Osteoblast (primary cell): ENCODE results near the gene CTRB2. TPM values are rescaled to one million over a fixed set of nuclear protein-coding genes. Genes with fewer than 3 reads are reported as not detected.

Source experiments
- DNase-seq: peaks from one replicate; pipeline ENCODE4 v3.0.0; 2011; ENCODE audit warnings: low spot score, mixed read lengths; ENCODE audit not compliant: insufficient read length; ENCODE audit errors: missing footprints
- H2AFZ ChIP-seq: 2 replicates; pipeline ENCODE4 v1.6.0; 2011; ENCODE audit warnings: mild to moderate bottlenecking, low read length
- H3K27ac ChIP-seq: 2 replicates; pipeline ENCODE4 v1.5.1; 2011; ENCODE audit warnings: mild to moderate bottlenecking, low read depth, low read length, moderate library complexity
- H3K27me3 ChIP-seq: 2 replicates; pipeline ENCODE4 v1.6.0; 2012; ENCODE audit warnings: mild to moderate bottlenecking, control low read depth, inconsistent platforms, low read length, moderate library complexity; ENCODE audit not compliant: insufficient read depth
- H3K36me3 ChIP-seq: 2 replicates; pipeline ENCODE4 v1.5.1; 2011; ENCODE audit warnings: mild to moderate bottlenecking, low read length, control low read depth, moderate library complexity; ENCODE audit not compliant: insufficient read depth
- H3K4me1 ChIP-seq: 2 replicates; pipeline ENCODE4 v1.5.1; 2011; ENCODE audit warnings: mild to moderate bottlenecking, low read length, control low read depth, moderate library complexity; ENCODE audit not compliant: insufficient read depth
- H3K4me2 ChIP-seq: 2 replicates; pipeline ENCODE4 v1.6.0; 2011; ENCODE audit warnings: mild to moderate bottlenecking, low read length; ENCODE audit not compliant: insufficient read depth
- H3K4me3 ChIP-seq: fragments of 200-600 bp; sonication (generic); 3 replicates; pipeline ENCODE4 v1.5.1; 2012; ENCODE audit warnings: mild to moderate bottlenecking, low read length, inconsistent platforms; ENCODE audit not compliant: insufficient read depth
- H3K79me2 ChIP-seq: 2 replicates; pipeline ENCODE4 v1.6.0; 2012; ENCODE audit warnings: mild to moderate bottlenecking, low read length, control low read depth, inconsistent platforms; ENCODE audit not compliant: insufficient read depth
- H3K9me3 ChIP-seq: 2 replicates; pipeline ENCODE4 v1.5.1; 2011; ENCODE audit warnings: low read depth, low read length, control low read depth
- H4K20me1 ChIP-seq: 2 replicates; pipeline ENCODE4 v1.6.0; 2012; ENCODE audit warnings: mild to moderate bottlenecking, low read length, control low read depth; ENCODE audit not compliant: insufficient read depth
- total RNA-seq: library from RNA; depleted of rRNA; stranded (reverse); fragments of >200 nt; gene quantifications from 2 replicates; pipeline ENCODE4 v1.2.3, GENCODE V29; 2012
- TF ChIP-seq, protein P1 (sequence below): IDR thresholded peaks from 2 replicates; pipeline ENCODE4 v1.5.1; 2011; ENCODE audit warnings: mild to moderate bottlenecking, low read depth, low read length, moderate library complexity; ENCODE audit errors: extremely low read depth

Gene CTRB2
- total RNA-seq, 1 donor: not detected

DNA sequence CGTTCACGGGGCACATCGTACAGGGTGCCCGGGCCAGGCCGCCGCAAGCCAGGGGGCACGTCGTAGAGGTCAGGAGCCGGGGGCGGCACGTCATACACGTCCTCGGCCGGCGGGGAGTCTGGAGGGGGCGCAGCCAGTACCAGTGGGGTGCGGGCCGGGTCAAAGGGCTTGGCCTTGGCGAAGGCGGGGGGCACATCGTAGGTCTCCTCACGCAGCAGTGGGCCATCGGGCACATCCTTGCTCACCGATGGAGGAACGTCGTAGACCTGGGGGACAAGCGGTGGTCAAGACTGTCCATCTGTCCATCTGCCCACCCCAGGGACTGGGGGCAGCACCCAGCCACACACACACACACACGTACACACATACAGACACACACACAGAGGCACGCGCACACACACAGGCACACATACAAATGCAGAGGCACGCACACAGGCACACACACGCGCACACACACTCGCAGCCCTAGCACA, 28.8 kb upstream of the CTRB2 start:
- Histone ChIP-seq H4K20me1 (peaks cover 54% of the 10 kb centered on the region), H3K27ac (peak overlapping the region; percentile 23), H3K79me2 (peaks cover 90% of the 10 kb centered on the region), H3K9me3 (no peaks in the 10 kb centered on the region), H3K4me1 (peaks cover 24% of the 10 kb centered on the region), H3K4me3 (no peak overlapping the region), H3K4me2 (no peak overlapping the region), H2AFZ (no peak overlapping the region), H3K27me3 (no peaks in the 10 kb centered on the region), H3K36me3 (peaks cover 78% of the 10 kb centered on the region)
- DNase-seq: peak; percentile 70
- TF ChIP-seq, protein P1, sequence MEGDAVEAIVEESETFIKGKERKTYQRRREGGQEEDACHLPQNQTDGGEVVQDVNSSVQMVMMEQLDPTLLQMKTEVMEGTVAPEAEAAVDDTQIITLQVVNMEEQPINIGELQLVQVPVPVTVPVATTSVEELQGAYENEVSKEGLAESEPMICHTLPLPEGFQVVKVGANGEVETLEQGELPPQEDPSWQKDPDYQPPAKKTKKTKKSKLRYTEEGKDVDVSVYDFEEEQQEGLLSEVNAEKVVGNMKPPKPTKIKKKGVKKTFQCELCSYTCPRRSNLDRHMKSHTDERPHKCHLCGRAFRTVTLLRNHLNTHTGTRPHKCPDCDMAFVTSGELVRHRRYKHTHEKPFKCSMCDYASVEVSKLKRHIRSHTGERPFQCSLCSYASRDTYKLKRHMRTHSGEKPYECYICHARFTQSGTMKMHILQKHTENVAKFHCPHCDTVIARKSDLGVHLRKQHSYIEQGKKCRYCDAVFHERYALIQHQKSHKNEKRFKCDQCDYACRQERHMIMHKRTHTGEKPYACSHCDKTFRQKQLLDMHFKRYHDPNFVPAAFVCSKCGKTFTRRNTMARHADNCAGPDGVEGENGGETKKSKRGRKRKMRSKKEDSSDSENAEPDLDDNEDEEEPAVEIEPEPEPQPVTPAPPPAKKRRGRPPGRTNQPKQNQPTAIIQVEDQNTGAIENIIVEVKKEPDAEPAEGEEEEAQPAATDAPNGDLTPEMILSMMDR: no peak

DNA sequence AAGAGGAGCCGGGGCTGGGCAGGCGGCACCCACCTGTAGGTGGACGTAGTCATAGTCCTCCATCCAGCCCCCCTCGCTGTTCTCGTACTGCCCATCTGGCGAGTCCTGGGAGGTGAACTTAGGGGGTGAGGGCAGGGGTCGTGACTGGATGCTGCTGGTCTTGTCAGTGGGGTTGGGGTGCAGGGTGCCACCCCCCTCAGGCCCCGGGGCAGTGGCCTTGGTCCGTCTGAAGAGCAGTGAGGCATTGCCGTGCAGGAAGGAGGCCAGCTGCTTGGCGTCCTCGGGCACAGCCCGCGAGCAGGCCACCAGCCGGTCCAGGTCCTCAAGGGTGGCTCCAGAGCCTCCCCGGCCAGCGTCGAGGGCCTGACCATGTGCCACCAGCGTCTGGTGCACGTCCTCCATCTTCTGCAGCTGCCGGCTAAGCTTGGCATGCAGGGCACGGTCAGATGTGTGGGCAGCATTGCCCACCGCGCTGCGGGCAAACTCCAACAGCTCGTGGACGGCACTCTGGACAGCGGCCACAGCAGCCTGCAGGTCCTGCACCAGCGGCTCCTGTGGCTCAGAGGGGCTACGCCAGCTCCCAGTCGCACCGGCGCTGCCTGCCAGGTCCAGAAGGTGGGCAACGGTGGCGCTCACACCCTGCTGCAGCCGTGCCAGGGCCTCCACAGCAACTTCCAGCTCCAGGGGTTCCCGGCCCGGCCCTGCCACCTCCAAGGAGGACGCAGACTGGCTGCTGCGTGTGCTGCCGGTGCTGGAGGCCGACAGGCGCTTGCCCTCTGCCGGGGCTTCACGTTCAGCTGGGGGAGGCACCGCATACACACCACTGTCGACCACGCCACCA, 28.1 kb upstream of the CTRB2 start:
- peak; percentile 89 for DNase-seq
- H3K36me3 ChIP-seq: peaks cover 79% of the 10 kb centered on the region
- H3K4me3 ChIP-seq: no peak overlapping the region
- TF ChIP-seq, protein P1: no peak
- H3K27me3 ChIP-seq: no peaks in the 10 kb centered on the region
- peaks cover 59% of the 10 kb centered on the region for H4K20me1 ChIP-seq
- H2AFZ ChIP-seq: no peak overlapping the region
- H3K79me2 ChIP-seq: peaks cover 89% of the 10 kb centered on the region
- no peak overlapping the region for H3K4me2 ChIP-seq
- peak overlapping the region; percentile 61 for H3K27ac ChIP-seq
- peaks cover 22% of the 10 kb centered on the region for H3K4me1 ChIP-seq
- no peaks in the 10 kb centered on the region for H3K9me3 ChIP-seq

DNA sequence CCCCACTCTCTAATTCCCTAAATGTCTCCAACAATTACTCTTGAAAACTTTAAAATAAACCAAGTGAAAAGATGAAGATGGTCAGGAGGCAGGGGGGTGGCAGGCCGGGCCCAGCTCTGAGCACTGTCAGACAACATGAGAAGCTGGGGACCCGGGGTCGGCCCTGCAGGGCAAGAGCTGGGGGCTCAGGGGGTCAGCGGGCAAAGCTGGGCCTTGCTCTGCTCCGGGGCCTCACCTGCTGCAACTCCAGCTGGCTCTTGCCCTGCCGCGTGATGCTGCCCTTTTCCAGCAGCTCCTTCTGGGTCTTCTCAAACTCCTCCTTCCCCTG, 26.6 kb upstream of the CTRB2 start:
- peaks cover 81% of the 10 kb centered on the region for H3K79me2 ChIP-seq
- H3K4me3 ChIP-seq: no peak overlapping the region
- DNase-seq: no peak
- peaks cover 72% of the 10 kb centered on the region for H4K20me1 ChIP-seq
- TF ChIP-seq, protein P1: no peak
- H3K9me3 ChIP-seq: no peaks in the 10 kb centered on the region
- peaks cover 88% of the 10 kb centered on the region for H3K36me3 ChIP-seq
- no peak overlapping the region for H3K4me2 ChIP-seq
- no peaks in the 10 kb centered on the region for H3K27me3 ChIP-seq
- H2AFZ ChIP-seq: no peak overlapping the region
- peaks cover 8% of the 10 kb centered on the region for H3K4me1 ChIP-seq
- H3K27ac ChIP-seq: peak overlapping the region; percentile 41

- H3K27ac ChIP-seq: peak overlapping the region; percentile 17
- no peak overlapping the region for H3K4me3 ChIP-seq
- no peaks in the 10 kb centered on the region for H3K4me1 ChIP-seq
- no peaks in the 10 kb centered on the region for H3K27me3 ChIP-seq
- H3K79me2 ChIP-seq: peaks cover 64% of the 10 kb centered on the region
- H3K36me3 ChIP-seq: peaks cover 82% of the 10 kb centered on the region
- H3K4me2 ChIP-seq: no peak overlapping the region
- no peaks in the 10 kb centered on the region for H3K9me3 ChIP-seq
- peak; percentile 82 for DNase-seq
- TF ChIP-seq, protein P1: no peak
- H4K20me1 ChIP-seq: peaks cover 73% of the 10 kb centered on the region
- no peak overlapping the region for H2AFZ ChIP-seq
Observed at GRCh38 chr16:75231570-75231969, 24.6 kb upstream of the CTRB2 start.
